ENCODE data around the gene PRRC2A.

The PRRC2A gene

DNA sequence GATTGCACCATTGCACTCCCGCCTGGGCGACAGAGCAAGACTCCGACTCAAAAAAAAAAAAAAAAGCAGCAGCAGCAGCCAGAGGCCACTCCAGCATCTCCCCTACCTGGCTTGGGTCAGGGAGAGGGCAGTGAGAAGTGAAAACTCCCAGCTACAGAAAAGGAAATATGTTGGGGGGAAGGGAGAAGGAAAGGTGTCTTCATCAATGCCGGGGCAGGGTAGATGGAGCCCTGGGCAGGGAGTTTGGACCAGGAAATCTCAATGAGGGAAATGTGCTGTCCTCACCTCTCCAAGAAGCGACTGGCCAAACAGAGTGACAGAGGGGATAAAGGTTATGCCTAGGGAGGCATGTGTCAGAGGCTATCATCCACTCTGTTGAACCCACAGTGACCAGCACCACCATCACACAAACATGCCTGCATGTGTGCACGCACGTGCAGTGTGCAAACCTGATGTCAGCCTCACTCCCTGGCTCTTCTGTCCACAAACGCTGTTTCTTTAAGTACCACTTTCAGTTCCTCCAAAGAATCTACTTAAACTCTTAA lies 6.4 kb upstream of the PRRC2A start:
- Histone ChIP-seq H3K4me1 (ENCODE audit: control insufficient read depth in 2 of 2, insufficient read depth in 2 of 2, low read length in 2 of 2) (peaks cover 9 to 11% of the 10 kb centered on the region in 2 donors), H3K9me3 (ENCODE audit: control insufficient read depth in 2 of 2, low read length in 2 of 2) (no peaks in the 10 kb centered on the region), H3K36me3 (ENCODE audit: control insufficient read depth in 2 of 2, insufficient read depth in 2 of 2, low read length in 2 of 2) (no peaks in the 10 kb centered on the region), H3K9ac (ENCODE audit: low read depth in 1 of 2, low read length in 2 of 2) (no peak overlapping the region), H3K27me3 (ENCODE audit: control insufficient read depth in 2 of 2, insufficient read depth in 2 of 2, low read length in 2 of 2) (no peaks in the 10 kb centered on the region), H3K4me3 (ENCODE audit: low read length in 2 of 2) (no peak overlapping the region), H3K27ac (ENCODE audit: low read depth in 2 of 2, low read length in 2 of 2) (peak overlapping the region in 1 of 2 donors; percentile 43)

DNA sequence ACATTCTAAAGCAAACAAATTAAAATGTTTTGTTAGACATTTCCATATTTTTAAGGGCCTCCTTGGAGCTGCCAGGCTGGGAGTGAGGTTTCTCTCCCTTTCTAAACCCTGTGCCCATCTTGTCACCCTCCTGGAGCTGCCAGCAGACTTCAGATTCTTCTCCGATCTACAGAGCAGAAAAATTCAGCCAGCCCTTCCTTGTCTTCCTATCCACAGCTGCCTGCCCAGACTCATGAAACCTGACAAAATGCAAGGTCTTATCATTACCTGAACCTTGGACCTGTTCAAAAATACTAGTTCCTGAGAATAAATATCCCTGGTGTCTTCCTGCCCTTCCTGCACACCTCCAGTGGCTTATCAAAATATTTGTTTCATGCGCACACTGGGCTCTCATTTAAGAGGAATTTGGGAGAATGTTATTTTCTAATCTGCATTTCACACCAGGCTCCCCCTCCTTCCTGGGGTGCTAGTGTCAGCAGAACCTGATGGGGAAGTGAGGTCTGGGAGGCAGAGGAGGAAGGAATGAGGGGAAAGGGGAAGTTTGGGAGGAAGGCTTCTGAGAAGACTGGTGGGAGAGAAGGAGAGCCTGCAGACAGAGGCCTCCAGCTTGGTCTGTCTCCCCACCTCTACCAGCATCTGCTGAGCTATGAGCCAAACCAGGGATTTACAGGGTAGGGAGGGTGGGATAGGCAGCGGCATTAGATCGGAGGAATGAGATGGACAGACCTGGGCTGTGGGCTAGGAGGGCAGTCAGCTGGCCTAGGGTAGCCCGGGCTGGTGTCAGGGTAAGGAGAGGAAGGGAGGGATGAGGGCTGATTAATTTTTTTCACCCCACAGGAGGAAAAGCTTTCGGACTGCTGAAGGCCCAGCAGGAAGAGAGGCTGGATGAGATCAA lies 5.6 kb upstream of the PRRC2A start, which contains the start of gene AIF1:
Gene AIF1 (plus strand): TSS at position 551 of the 895 bp plus-strand sequence. CDS start 96 bp downstream, at position 647.
- H3K36me3 ChIP-seq (ENCODE audit: control insufficient read depth in 2 of 2, insufficient read depth in 2 of 2, low read length in 2 of 2), result no peaks in the 10 kb centered on the region
- H3K27me3 ChIP-seq (ENCODE audit: control insufficient read depth in 2 of 2, insufficient read depth in 2 of 2, low read length in 2 of 2), result no peaks in the 10 kb centered on the region
- H3K4me1 ChIP-seq (ENCODE audit: control insufficient read depth in 2 of 2, insufficient read depth in 2 of 2, low read length in 2 of 2), result peaks cover 9 to 16% of the 10 kb centered on the region in 2 donors
- peak within 1 kb of the TSS in 1 of 2 donors; percentile 41 for H3K4me3 ChIP-seq (ENCODE audit: low read length in 2 of 2)
- no peaks in the 10 kb centered on the region for H3K9me3 ChIP-seq (ENCODE audit: control insufficient read depth in 2 of 2, low read length in 2 of 2)
- H3K9ac ChIP-seq (ENCODE audit: low read depth in 1 of 2, low read length in 2 of 2), result peak within 1 kb of the TSS in 1 of 2 donors; percentile 14
- peak within 1 kb of the TSS in 1 of 2 donors; percentile 43 for H3K27ac ChIP-seq (ENCODE audit: low read depth in 2 of 2, low read length in 2 of 2)

DNA sequence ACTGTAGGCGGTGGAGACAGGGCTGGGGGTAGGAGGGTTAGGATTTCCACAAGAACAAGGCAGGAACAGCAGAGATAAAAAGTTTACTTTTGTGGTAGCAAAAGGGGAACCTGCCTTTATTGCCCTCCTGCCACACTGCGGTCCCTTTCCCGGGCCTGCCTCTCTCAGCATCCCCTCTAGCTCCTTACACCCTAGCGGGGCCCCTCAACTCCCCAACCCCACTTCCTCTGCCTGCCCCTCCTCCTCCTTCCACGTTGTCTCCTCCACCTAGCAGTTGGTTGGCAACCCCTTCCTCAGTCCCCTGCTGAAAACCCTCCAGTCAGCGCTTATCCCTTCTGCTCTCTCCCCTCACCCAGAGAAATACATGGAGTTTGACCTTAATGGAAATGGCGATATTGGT lies 4.8 kb upstream of the PRRC2A start:
- Histone ChIP-seq H3K27ac (ENCODE audit: low read depth in 2 of 2, low read length in 2 of 2) (peak overlapping the region in 1 of 2 donors; percentile 43), H3K9me3 (ENCODE audit: control insufficient read depth in 2 of 2, low read length in 2 of 2) (no peaks in the 10 kb centered on the region), H3K36me3 (ENCODE audit: control insufficient read depth in 2 of 2, insufficient read depth in 2 of 2, low read length in 2 of 2) (no peaks in the 10 kb centered on the region), H3K27me3 (ENCODE audit: control insufficient read depth in 2 of 2, insufficient read depth in 2 of 2, low read length in 2 of 2) (no peaks in the 10 kb centered on the region), H3K4me3 (ENCODE audit: low read length in 2 of 2) (peak overlapping the region in 1 of 2 donors; percentile 41), H3K4me1 (ENCODE audit: control insufficient read depth in 2 of 2, insufficient read depth in 2 of 2, low read length in 2 of 2) (peaks cover 9 to 16% of the 10 kb centered on the region in 2 donors), H3K9ac (ENCODE audit: low read depth in 1 of 2, low read length in 2 of 2) (no peak overlapping the region)

DNA sequence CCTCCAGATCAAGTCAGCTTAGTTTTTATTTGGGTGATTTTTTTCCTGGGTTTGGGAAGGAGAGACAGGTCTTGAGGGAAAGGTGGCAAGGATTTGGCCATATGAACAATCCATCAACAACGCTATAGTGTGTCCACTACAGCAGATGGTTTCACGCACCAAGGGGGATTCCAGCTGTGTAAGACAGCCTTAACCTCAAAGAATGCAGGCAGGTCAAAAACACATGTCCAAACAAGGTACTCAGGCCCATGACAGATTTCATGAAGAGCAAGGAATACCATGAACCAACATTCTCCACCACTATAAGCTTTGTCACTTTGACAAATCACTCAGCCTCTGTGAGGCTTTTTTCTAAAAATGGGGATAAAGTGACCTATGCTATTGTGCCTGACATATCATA lies 3.5 kb upstream of the PRRC2A start:
- Histone ChIP-seq H3K27ac (ENCODE audit: low read depth in 2 of 2, low read length in 2 of 2) (no peak overlapping the region), H3K9me3 (ENCODE audit: control insufficient read depth in 2 of 2, low read length in 2 of 2) (no peaks in the 10 kb centered on the region), H3K4me3 (ENCODE audit: low read length in 2 of 2) (no peak overlapping the region), H3K36me3 (ENCODE audit: control insufficient read depth in 2 of 2, insufficient read depth in 2 of 2, low read length in 2 of 2) (no peaks in the 10 kb centered on the region), H3K4me1 (ENCODE audit: control insufficient read depth in 2 of 2, insufficient read depth in 2 of 2, low read length in 2 of 2) (peaks cover 15 to 27% of the 10 kb centered on the region in 2 donors), H3K27me3 (ENCODE audit: control insufficient read depth in 2 of 2, insufficient read depth in 2 of 2, low read length in 2 of 2) (no peaks in the 10 kb centered on the region), H3K9ac (ENCODE audit: low read depth in 1 of 2, low read length in 2 of 2) (no peak overlapping the region)

DNA sequence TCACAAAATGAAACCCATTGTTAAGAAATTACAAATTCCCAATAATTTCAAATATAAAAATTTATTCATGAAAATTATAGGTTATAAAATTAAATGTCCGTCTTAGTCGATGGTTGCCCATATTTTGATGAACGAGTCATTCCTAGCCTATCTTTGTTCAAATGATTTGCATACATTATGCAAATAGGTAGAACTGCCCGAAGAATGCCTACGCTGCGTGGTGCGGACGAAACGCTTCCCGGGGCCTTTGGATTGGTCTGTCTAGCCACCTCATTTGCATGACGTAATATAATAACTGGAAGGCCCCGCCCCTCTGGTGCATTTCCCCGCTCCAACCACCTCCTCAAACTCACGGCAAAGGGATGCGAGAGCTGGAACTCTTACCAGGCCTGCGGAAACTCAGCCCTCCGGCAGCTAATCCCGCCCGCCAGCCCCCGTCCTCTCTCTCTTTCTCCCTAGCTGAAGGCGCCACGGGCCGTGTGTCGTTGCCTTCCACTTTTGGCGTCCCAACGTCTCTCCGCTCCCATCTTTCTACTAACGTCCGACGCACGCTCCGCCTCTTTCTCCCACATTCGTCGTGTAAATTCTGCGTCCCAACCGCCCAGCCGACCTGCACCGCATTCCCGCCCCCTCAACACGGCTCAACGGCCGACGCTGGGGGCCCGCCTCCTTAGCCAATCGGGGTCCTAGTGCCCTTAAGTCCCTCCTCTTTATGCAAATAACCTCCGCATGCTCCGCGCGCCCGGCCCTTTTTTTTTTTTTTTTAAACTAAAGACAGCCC lies 520 bp upstream of the PRRC2A start:
- peak overlapping the region; percentile 79 to 89 for H3K4me3 ChIP-seq (ENCODE audit: low read length in 2 of 2)
- peak overlapping the region; percentile 85 to 89 for H3K9ac ChIP-seq (ENCODE audit: low read depth in 1 of 2, low read length in 2 of 2)
- no peaks in the 10 kb centered on the region for H3K27me3 ChIP-seq (ENCODE audit: control insufficient read depth in 2 of 2, insufficient read depth in 2 of 2, low read length in 2 of 2)
- H3K4me1 ChIP-seq (ENCODE audit: control insufficient read depth in 2 of 2, insufficient read depth in 2 of 2, low read length in 2 of 2), result peaks cover 10 to 22% of the 10 kb centered on the region in 2 donors
- H3K9me3 ChIP-seq (ENCODE audit: control insufficient read depth in 2 of 2, low read length in 2 of 2), result no peaks in the 10 kb centered on the region
- H3K27ac ChIP-seq (ENCODE audit: low read depth in 2 of 2, low read length in 2 of 2), result peak overlapping the region; percentile 99
- H3K36me3 ChIP-seq (ENCODE audit: control insufficient read depth in 2 of 2, insufficient read depth in 2 of 2, low read length in 2 of 2), result peaks cover 14 to 25% of the 10 kb centered on the region in 2 donors

DNA sequence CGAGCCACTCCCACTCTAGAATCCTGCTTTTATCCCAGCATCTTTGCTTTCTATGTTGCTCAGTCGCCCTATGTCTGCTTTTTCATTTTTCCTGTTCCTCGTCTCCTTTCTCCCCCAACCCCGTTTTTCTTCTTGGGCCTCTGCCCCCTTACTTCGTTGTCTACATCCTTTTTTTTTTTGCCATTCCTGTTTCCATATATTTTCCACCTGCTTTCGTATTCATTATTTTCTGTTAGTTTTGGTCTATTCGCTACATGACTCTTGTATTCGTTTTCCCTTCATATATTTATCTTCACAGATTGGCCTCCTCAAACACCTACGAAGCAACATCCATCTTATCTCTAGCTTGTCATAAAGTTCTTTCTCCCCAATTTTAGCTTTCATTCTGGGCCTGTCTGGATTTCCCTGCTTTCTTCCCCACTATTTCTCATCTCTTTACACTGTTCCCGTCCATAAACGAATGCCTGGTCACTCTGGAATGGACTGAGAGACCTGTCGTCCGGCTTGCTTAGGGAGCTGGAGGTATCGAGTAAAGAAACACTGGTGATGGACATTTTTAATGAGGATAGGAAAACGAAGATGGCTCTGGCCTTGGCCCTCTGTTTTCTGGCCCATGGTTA lies 915 bp downstream of the PRRC2A start:
- peaks cover 10 to 21% of the 10 kb centered on the region in 2 donors for H3K4me1 ChIP-seq (ENCODE audit: control insufficient read depth in 2 of 2, insufficient read depth in 2 of 2, low read length in 2 of 2)
- no peaks in the 10 kb centered on the region for H3K27me3 ChIP-seq (ENCODE audit: control insufficient read depth in 2 of 2, insufficient read depth in 2 of 2, low read length in 2 of 2)
- no peaks in the 10 kb centered on the region for H3K9me3 ChIP-seq (ENCODE audit: control insufficient read depth in 2 of 2, low read length in 2 of 2)
- peaks cover 27 to 39% of the 10 kb centered on the region in 2 donors for H3K36me3 ChIP-seq (ENCODE audit: control insufficient read depth in 2 of 2, insufficient read depth in 2 of 2, low read length in 2 of 2)
- peak overlapping the region; percentile 99 for H3K27ac ChIP-seq (ENCODE audit: low read depth in 2 of 2, low read length in 2 of 2)
- H3K9ac ChIP-seq (ENCODE audit: low read depth in 1 of 2, low read length in 2 of 2), result peak overlapping the region; percentile 93 to 94
- peak overlapping the region; percentile 80 to 86 for H3K4me3 ChIP-seq (ENCODE audit: low read length in 2 of 2)

DNA sequence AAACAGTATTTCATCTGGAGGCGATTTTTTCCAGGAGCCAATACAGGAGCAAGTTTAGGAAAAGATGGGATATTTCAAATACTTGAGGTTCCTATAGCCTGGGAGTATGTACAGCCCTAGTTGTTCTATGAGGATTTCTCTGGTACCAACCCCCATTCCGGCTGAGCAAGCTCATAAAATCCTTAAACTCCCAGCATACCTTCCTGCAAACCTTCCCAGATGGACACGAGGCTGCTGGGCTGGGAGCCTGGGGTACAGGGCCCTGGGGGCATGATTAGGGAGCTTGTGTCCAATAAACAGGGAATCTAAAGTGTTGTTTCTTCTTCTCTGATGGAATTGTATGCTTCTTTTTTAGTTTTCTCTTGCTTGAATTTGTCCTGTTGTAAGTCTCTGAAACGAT lies 1.5 kb downstream of the PRRC2A start:
- Histone ChIP-seq H3K9ac (ENCODE audit: low read depth in 1 of 2, low read length in 2 of 2) (peak overlapping the region; percentile 93 to 94), H3K4me3 (ENCODE audit: low read length in 2 of 2) (peak overlapping the region; percentile 80 to 86), H3K4me1 (ENCODE audit: control insufficient read depth in 2 of 2, insufficient read depth in 2 of 2, low read length in 2 of 2) (peaks cover 10 to 21% of the 10 kb centered on the region in 2 donors), H3K27me3 (ENCODE audit: control insufficient read depth in 2 of 2, insufficient read depth in 2 of 2, low read length in 2 of 2) (no peaks in the 10 kb centered on the region), H3K36me3 (ENCODE audit: control insufficient read depth in 2 of 2, insufficient read depth in 2 of 2, low read length in 2 of 2) (peaks cover 33 to 45% of the 10 kb centered on the region in 2 donors), H3K27ac (ENCODE audit: low read depth in 2 of 2, low read length in 2 of 2) (peak overlapping the region; percentile 1 to 99), H3K9me3 (ENCODE audit: control insufficient read depth in 2 of 2, low read length in 2 of 2) (no peaks in the 10 kb centered on the region)

DNA sequence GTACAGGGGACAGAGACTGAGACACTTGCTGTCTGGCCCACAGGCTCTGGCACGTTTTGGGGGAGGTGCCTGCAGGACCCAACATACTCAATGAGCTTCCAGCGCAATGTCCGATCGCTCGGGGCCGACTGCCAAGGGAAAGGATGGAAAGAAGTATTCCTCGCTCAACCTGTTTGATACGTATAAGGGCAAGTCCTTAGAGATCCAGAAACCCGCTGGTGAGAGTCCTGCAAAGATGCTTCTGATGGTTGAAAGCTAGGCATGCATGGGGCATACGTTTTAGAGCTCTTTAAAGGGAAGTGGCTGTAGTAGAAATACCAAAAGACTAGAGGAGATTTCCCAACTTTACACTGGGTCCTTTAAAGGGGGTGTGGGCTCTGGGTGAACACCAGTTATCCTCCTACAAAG lies 2.2 kb downstream of the PRRC2A start:
- Histone ChIP-seq H3K36me3 (ENCODE audit: control insufficient read depth in 2 of 2, insufficient read depth in 2 of 2, low read length in 2 of 2) (peaks cover 39 to 52% of the 10 kb centered on the region in 2 donors), H3K9ac (ENCODE audit: low read depth in 1 of 2, low read length in 2 of 2) (no peak overlapping the region), H3K27ac (ENCODE audit: low read depth in 2 of 2, low read length in 2 of 2) (no peak overlapping the region), H3K9me3 (ENCODE audit: control insufficient read depth in 2 of 2, low read length in 2 of 2) (no peaks in the 10 kb centered on the region), H3K4me1 (ENCODE audit: control insufficient read depth in 2 of 2, insufficient read depth in 2 of 2, low read length in 2 of 2) (peaks cover 10 to 21% of the 10 kb centered on the region in 2 donors), H3K27me3 (ENCODE audit: control insufficient read depth in 2 of 2, insufficient read depth in 2 of 2, low read length in 2 of 2) (no peaks in the 10 kb centered on the region), H3K4me3 (ENCODE audit: low read length in 2 of 2) (no peak overlapping the region)

DNA sequence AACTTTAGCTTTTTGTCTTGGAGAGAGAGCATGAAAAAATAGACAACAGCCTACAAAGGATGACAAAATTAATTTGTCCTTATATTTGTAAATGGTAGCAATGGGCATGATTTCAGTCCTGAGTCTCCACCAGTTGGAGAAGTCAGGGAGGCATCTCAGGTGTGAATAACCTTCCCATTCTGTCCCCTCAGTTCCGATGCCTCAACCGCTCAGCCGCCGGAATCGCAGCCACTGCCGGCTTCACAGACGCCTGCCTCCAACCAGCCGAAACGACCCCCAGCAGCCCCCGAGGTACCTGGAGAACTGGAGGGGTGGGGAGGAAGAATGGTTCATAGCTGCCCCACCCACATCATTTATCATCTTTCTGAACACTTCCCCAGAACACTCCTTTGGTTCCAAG lies 3.6 kb downstream of the PRRC2A start:
- Histone ChIP-seq H3K4me3 (ENCODE audit: low read length in 2 of 2) (no peak overlapping the region), H3K27ac (ENCODE audit: low read depth in 2 of 2, low read length in 2 of 2) (no peak overlapping the region), H3K9ac (ENCODE audit: low read depth in 1 of 2, low read length in 2 of 2) (no peak overlapping the region), H3K9me3 (ENCODE audit: control insufficient read depth in 2 of 2, low read length in 2 of 2) (no peaks in the 10 kb centered on the region), H3K27me3 (ENCODE audit: control insufficient read depth in 2 of 2, insufficient read depth in 2 of 2, low read length in 2 of 2) (no peaks in the 10 kb centered on the region), H3K4me1 (ENCODE audit: control insufficient read depth in 2 of 2, insufficient read depth in 2 of 2, low read length in 2 of 2) (peaks cover 10 to 21% of the 10 kb centered on the region in 2 donors), H3K36me3 (ENCODE audit: control insufficient read depth in 2 of 2, insufficient read depth in 2 of 2, low read length in 2 of 2) (peaks cover 48 to 66% of the 10 kb centered on the region in 2 donors)
